ENCODE results near the gene ZNF780A. TPM values are rescaled to one million over a fixed set of nuclear protein-coding genes. Genes with fewer than 3 reads are reported as not detected.

Gene ZNF780A
- total and polyA plus RNA-seq, 2 of the 13 experiments (the other 11 are each of a cell fraction or from before 2014, with no cell fraction given): 13.5 to 22.7 TPM

DNA sequence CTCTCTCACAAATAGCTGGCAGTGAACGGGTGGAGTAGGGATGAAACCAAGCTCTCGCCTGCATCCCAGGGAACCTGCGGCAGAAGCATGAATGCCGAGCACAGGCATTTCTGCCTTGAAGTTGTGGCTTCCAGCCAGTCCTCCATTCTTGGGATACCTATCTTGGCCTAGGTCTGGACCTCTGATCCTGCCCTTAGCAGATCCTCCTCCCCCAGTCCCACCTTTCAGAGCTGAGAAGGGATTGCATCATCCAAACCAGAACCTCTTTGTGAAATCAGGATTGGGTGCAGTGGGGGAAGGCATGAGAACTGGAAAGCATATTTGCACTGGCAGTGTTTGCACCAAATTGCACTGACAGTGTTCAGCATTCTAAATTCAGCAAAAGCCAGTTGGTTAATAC is 5.8 kb downstream of the ZNF780A start (continued):
- TF ChIP-seq ZNF879 (CRISPR knock-in tag; IDR thresholded peaks at IDR 0.05) (no peak), ZBTB46 (CRISPR knock-in tag; IDR thresholded peaks at IDR 0.05; ENCODE audit: borderline replicate concordance) (no peak), NR1H2 (CRISPR knock-in tag; IDR thresholded peaks at IDR 0.05; ENCODE audit: borderline replicate concordance, low read depth) (no peak), DNMT3B (CRISPR knock-in tag; conservative IDR thresholded peaks at IDR 0.05) (no peak), HMG20A (CRISPR knock-in tag; IDR thresholded peaks at IDR 0.05; ENCODE audit: borderline replicate concordance) (peak; percentile 65; the same call in 1 of the 2 replicates), HOXA3 (CRISPR knock-in tag; IDR thresholded peaks at IDR 0.05) (peak; percentile 52; the same call in 1 of the 2 replicates), MLX (CRISPR knock-in tag; IDR thresholded peaks at IDR 0.05) (no peak), ONECUT2 (CRISPR knock-in tag; IDR thresholded peaks at IDR 0.05) (no peak), MIER2 (CRISPR knock-in tag; IDR thresholded peaks at IDR 0.05) (peak; percentile 73; the same call in 1 of the 2 replicates), ERF (CRISPR knock-in tag; IDR thresholded peaks at IDR 0.05) (0 out of 2 replicates have a peak, but pooled peaks have one; percentile 27), ZNF367 (CRISPR knock-in tag; IDR thresholded peaks at IDR 0.05; ENCODE audit: borderline replicate concordance) (no peak), ZNF546 (CRISPR knock-in tag; conservative IDR thresholded peaks at IDR 0.05) (no peak), KDM6A (CRISPR knock-in tag; IDR thresholded peaks at IDR 0.05; ENCODE audit: low read depth) (no peak), ZNF503 (CRISPR knock-in tag; IDR thresholded peaks at IDR 0.05) (no peak), TBX3 (IDR thresholded peaks at IDR 0.05; ENCODE audit: borderline replicate concordance) (no peak), ZC3H4 (CRISPR knock-in tag; IDR thresholded peaks at IDR 0.05; ENCODE audit: borderline replicate concordance) (no peak), ZNF562 (CRISPR knock-in tag; IDR thresholded peaks at IDR 0.05; ENCODE audit: borderline replicate concordance) (no peak), ZNF670 (CRISPR knock-in tag; IDR thresholded peaks at IDR 0.05; ENCODE audit: borderline replicate concordance) (no peak), TFDP2 (CRISPR knock-in tag; IDR thresholded peaks at IDR 0.05) (no peak), ZNF724P (CRISPR knock-in tag; IDR thresholded peaks at IDR 0.05; ENCODE audit: borderline replicate concordance) (no peak)
- TF ChIP-seq, protein P1, sequence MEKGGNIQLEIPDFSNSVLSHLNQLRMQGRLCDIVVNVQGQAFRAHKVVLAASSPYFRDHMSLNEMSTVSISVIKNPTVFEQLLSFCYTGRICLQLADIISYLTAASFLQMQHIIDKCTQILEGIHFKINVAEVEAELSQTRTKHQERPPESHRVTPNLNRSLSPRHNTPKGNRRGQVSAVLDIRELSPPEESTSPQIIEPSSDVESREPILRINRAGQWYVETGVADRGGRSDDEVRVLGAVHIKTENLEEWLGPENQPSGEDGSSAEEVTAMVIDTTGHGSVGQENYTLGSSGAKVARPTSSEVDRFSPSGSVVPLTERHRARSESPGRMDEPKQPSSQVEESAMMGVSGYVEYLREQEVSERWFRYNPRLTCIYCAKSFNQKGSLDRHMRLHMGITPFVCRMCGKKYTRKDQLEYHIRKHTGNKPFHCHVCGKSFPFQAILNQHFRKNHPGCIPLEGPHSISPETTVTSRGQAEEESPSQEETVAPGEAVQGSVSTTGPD (CRISPR knock-in tag; IDR thresholded peaks at IDR 0.05): peak; percentile 82; the same call in 1 of the 2 replicates
- TF ChIP-seq, protein P2, sequence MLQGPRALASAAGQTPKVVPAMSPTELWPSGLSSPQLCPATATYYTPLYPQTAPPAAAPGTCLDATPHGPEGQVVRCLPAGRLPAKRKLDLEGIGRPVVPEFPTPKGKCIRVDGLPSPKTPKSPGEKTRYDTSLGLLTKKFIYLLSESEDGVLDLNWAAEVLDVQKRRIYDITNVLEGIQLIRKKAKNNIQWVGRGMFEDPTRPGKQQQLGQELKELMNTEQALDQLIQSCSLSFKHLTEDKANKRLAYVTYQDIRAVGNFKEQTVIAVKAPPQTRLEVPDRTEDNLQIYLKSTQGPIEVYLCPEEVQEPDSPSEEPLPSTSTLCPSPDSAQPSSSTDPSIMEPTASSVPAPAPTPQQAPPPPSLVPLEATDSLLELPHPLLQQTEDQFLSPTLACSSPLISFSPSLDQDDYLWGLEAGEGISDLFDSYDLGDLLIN (CRISPR knock-in tag; IDR thresholded peaks at IDR 0.05; ENCODE audit: borderline replicate concordance): no peak
